Activated B cell treated with CpG ODN at 0.5 μM for 24 hours (primary cell): ENCODE measurements around the gene XRCC3. TPM values are rescaled to one million over a fixed set of nuclear protein-coding genes. Genes with fewer than 3 reads are reported as not detected.

Experiments
- ATAC-seq: fragments of 200-7000 bp; cut with Tn5 transposase; one replicate; pipeline ENCODE4 v1.10.0; 2021; ENCODE audit warnings: low read depth, mild to moderate bottlenecking, moderate library complexity
- CTCF ChIA-PET: fragments of 350-600 bp; sonication (Branson Sonifier 250); formaldehyde crosslinking; loops from one replicate; lab custom pipeline; 2021; ENCODE audit warnings: antibody characterized with exemption; lab: Charles Lee
- POLR2A ChIA-PET: fragments of 350-600 bp; sonication (Branson Sonifier 250); formaldehyde crosslinking; loops from one replicate; lab custom pipeline; 2021; ENCODE audit warnings: antibody characterized with exemption; lab: Charles Lee
- DNase-seq: peaks from one replicate; pipeline ENCODE4 v3.0.0; 2022
- H3K27ac Mint-ChIP-seq: one replicate; pipeline ENCODE4 v1.8.0; 2020; ENCODE audit warnings: mixed read lengths
- H3K27me3 Mint-ChIP-seq: one replicate; pipeline ENCODE4 v1.8.0; 2021; ENCODE audit warnings: mixed read lengths
- H3K36me3 Mint-ChIP-seq: one replicate; pipeline ENCODE4 v1.8.0; 2021; ENCODE audit warnings: low read depth, mixed read lengths
- H3K4me1 Mint-ChIP-seq: one replicate; pipeline ENCODE4 v1.8.0; 2021; ENCODE audit warnings: mixed read lengths
- H3K4me3 Mint-ChIP-seq: one replicate; pipeline ENCODE4 v1.8.0; 2020; ENCODE audit warnings: mild to moderate bottlenecking, mixed read lengths
- H3K9me3 Mint-ChIP-seq: one replicate; pipeline ENCODE4 v1.8.0; 2020; ENCODE audit warnings: mixed read lengths
- intact Hi-C: fragments of 100-400 bp; cut with micrococcal nuclease; formaldehyde crosslinking; loops from one replicate; pipeline ENCODE4 v1.15.1; 2024
- total RNA-seq: library from RNA; stranded (reverse); gene quantifications from 2 replicates; pipeline ENCODE4 v1.2.3, GENCODE V29; 2022
- TF ChIP-seq, protein P1 (sequence below): fragments of 200-600 bp; IDR thresholded peaks from one replicate; pipeline ENCODE4 v1.8.0; 2022; ENCODE audit warnings: antibody characterized with exemption, mild to moderate bottlenecking

XRCC3 gene
- total RNA-seq, 1 donor from 2014 or later, result 26.0 TPM

DNA sequence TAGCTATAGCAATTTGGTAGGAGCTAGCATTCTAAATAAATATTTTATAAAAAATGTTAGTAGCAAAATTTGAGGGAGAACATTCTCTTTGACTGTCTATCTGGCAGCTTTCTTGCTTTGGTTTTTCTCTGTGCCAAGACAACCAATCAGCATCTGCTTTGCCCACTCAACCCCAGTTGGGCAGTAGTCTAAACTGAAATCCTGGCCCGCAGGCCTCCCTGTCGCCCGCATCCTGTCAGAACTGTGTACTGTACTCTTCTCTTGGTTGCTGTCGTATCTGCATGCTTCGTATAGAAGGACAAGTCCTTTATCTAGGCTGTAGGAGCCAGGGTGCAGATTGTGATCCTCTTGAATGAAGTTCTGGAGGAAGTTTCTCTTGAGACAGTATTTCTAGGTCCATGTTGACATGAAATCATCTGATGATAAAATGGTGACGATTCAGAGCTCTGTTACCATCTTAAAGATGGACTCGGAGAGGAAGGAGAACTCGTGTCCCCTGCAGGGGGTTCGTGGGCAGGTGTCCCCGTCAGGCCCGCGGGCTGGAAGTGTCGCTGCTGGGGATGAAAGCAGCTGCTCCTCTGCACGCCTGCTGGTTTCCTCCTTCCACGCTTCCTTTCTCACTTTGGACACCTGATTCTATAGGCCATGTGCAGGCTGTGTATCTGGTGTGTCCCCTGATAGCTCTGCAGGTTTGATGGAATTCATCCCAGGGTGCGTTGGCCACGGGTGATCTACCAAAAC is 34.6 kb downstream of the XRCC3 start:
- CTCF ChIA-PET, result interaction anchor here (0.7 to 2.2 kb wide), 11 partner anchors 11 to 162 kb away, joined by 3 to 12 read pairs (median 4); partner anchors contain the start of gene KLC1
- no peaks in the 10 kb centered on the region for H3K9me3 Mint-ChIP-seq
- H3K4me3 Mint-ChIP-seq, result no peak overlapping the region
- intact Hi-C loops, result no loop called here
- POLR2A ChIA-PET, result interaction anchor here (0.7 to 1.4 kb wide), 2 partner anchors 118 to 1732 kb away, joined by 3 to 6 read pairs; partner anchors contain the start of genes BAG5 and COA8
- no peak for DNase-seq
- ATAC-seq, result no peak
- peaks cover 77% of the 10 kb centered on the region for H3K36me3 Mint-ChIP-seq
- peaks cover 16% of the 10 kb centered on the region for H3K4me1 Mint-ChIP-seq
- TF ChIP-seq, protein P1, sequence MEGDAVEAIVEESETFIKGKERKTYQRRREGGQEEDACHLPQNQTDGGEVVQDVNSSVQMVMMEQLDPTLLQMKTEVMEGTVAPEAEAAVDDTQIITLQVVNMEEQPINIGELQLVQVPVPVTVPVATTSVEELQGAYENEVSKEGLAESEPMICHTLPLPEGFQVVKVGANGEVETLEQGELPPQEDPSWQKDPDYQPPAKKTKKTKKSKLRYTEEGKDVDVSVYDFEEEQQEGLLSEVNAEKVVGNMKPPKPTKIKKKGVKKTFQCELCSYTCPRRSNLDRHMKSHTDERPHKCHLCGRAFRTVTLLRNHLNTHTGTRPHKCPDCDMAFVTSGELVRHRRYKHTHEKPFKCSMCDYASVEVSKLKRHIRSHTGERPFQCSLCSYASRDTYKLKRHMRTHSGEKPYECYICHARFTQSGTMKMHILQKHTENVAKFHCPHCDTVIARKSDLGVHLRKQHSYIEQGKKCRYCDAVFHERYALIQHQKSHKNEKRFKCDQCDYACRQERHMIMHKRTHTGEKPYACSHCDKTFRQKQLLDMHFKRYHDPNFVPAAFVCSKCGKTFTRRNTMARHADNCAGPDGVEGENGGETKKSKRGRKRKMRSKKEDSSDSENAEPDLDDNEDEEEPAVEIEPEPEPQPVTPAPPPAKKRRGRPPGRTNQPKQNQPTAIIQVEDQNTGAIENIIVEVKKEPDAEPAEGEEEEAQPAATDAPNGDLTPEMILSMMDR, result no peak
- H3K27me3 Mint-ChIP-seq, result no peaks in the 10 kb centered on the region
- H3K27ac Mint-ChIP-seq, result no peak overlapping the region

DNA sequence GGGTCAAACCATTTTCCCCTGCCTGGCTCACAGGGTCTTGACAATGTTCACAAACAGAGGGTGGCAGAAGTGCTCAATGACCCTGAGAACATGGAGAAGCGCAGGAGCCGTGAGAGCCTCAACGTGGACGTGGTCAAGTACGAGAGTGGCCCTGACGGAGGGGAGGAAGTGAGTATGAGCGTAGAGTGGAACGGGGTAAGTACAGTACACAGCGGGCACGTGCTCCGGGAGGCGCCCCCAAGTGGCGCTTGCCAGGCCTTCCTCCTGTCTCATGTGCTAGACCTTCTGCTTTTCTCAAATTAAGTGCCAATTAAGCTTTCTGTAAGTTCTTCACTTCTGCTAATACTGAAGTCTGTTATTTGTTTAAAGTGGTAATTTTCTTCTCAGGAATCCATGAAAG is 35.9 kb downstream of the XRCC3 start:
- TF ChIP-seq, protein P1, result no peak
- no peak overlapping the region for H3K4me3 Mint-ChIP-seq
- H3K36me3 Mint-ChIP-seq, result peaks cover 74% of the 10 kb centered on the region
- peaks cover 16% of the 10 kb centered on the region for H3K4me1 Mint-ChIP-seq
- CTCF ChIA-PET, result interaction anchor here (0.6 to 2.2 kb wide), 13 partner anchors 9 to 122 kb away, joined by 3 to 12 read pairs (median 4); partner anchors contain the start of gene KLC1
- H3K9me3 Mint-ChIP-seq, result no peaks in the 10 kb centered on the region
- POLR2A ChIA-PET, result interaction anchor here (0.6 to 1.4 kb wide), 3 partner anchors 12 to 117 kb away, joined by 3 to 9 read pairs (median 4); partner anchors contain the start of genes BAG5 and COA8
- intact Hi-C loops, result loop anchor here (1.0 kb wide), 3 partner anchors 50 to 107 kb away; partner anchors contain the start of gene KLC1
- peak; percentile 54 for DNase-seq
- H3K27me3 Mint-ChIP-seq, result no peaks in the 10 kb centered on the region
- peak overlapping the region; percentile 60 for H3K27ac Mint-ChIP-seq
- ATAC-seq, result peak; percentile 99

DNA sequence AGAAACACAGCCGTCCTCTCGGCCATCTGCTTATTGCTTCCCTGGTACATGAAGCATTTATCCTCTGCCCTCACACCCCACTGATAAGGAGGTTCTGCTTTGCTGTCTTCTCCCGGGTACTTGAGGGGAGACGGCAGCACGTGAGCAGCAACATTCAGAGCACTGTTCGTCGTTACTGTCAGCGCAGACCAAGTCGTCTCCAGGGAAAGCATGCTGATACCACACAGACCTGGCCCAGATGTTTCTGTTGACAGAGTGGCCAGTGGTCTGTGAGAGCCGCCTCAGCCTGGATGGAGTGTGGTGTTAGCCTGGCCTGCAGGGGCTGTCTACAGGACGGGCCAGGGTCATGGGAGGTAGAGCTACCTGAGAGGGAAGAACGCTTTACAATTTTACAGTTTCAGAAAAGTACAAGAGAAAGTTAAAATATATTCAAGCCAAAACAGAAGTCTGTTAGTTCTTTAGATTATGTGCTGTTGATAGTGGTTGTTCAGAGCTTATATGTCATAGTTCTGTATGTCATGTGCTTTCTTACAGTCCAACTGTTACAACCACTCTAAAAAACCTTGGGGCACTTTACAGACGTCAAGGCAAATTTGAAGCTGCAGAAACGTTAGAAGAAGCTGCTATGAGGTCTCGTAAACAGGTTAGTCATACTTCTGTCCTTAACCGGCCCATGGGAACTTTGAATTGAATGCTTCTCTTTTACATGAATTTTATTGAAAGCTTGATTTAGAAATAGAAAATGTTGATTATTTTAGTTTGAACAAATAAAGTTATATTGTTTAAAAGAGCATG is 38.2 kb downstream of the XRCC3 start:
- H3K27ac Mint-ChIP-seq, result no peak overlapping the region
- ATAC-seq (no peak), DNase-seq (no peak)
- TF ChIP-seq, protein P1, result no peak
- ChIA-PET POLR2A (no interaction called here), CTCF (no interaction called here)
- H3K4me3 Mint-ChIP-seq, result no peak overlapping the region
- peaks cover 16% of the 10 kb centered on the region for H3K4me1 Mint-ChIP-seq
- H3K27me3 Mint-ChIP-seq, result no peaks in the 10 kb centered on the region
- intact Hi-C loops, result no loop called here
- no peaks in the 10 kb centered on the region for H3K9me3 Mint-ChIP-seq
- H3K36me3 Mint-ChIP-seq, result peaks cover 77% of the 10 kb centered on the region

DNA sequence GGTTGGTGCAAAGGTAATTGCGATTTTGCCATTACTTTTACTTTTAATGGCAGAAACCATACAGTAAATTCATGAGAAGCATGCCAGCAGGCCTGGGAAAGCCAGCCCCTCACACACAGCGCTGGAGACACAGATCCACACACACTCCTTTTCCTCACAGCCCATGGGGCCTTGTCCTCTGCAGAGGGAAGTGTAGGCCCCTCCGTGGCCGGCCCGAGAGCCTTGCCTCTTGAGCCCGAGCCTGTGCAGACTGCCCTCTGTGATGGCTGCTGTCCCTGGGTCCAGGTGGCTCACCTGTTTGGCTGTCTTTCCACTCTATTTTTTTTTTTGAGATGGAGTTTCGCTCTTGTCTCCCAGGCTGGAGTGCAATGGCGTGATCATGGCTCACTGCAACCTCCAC is 39.3 kb downstream of the XRCC3 start:
- Mint-ChIP-seq H3K4me3 (no peak overlapping the region), H3K36me3 (peaks cover 79% of the 10 kb centered on the region), H3K9me3 (no peaks in the 10 kb centered on the region), H3K27ac (no peak overlapping the region), H3K27me3 (no peaks in the 10 kb centered on the region), H3K4me1 (peaks cover 16% of the 10 kb centered on the region)
- DNase-seq (no peak), ATAC-seq (no peak)
- ChIA-PET POLR2A (no interaction called here), CTCF (no interaction called here)
- intact Hi-C loops, result no loop called here
- TF ChIP-seq, protein P1, result no peak

DNA sequence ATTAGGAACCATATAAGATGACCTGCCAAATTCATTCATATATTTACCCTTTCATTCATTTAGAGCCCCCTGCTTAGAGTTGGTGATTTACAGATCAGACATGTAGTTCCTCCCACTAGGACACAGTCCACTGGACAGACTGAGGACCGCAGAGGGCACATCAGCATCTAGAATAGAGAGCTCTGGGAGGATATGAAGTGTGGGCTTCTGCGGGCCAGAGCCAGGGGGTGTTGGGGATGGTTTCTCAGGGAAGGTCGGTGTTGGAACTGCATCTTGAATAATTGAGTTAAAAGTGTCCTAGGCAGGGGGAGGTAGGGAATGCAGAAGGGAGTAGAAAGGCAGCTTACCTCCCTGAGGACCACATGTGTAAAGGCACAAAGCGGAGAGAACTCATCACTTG is 43.3 kb downstream of the XRCC3 start:
- DNase-seq (no peak), ATAC-seq (no peak)
- no peak overlapping the region for H3K4me3 Mint-ChIP-seq
- no peaks in the 10 kb centered on the region for H3K27me3 Mint-ChIP-seq
- CTCF ChIA-PET, result no interaction called here
- H3K36me3 Mint-ChIP-seq, result peaks cover 80% of the 10 kb centered on the region
- POLR2A ChIA-PET, result no interaction called here
- no peak overlapping the region for H3K27ac Mint-ChIP-seq
- no peaks in the 10 kb centered on the region for H3K4me1 Mint-ChIP-seq
- H3K9me3 Mint-ChIP-seq, result no peaks in the 10 kb centered on the region
- TF ChIP-seq, protein P1, result no peak
- intact Hi-C loops, result no loop called here
